Stimulated activated CD4-positive, alpha-beta T cell treated with anti-CD3 and anti-CD28 coated beads, Interleukin-15, amount 100 ng/mL, for 48 hours (primary cell): ENCODE results near the gene MAN1C1.
"Not testable (repeated sequence)": the region's sequence is repeated elsewhere in the genome, so short reads cannot be mapped to it uniquely, and the experiment has no call there.

Experiments
- DNase-seq, 2 donors: peaks; one replicate each; pipeline ENCODE4 v3.0.0-alpha.2; 2020; ENCODE audit warnings: low read depth in 2 of 2

Gene MAN1C1

GRCh38 chr1:25680701-25681100 is 64.1 kb downstream of the MAN1C1 start:
- no peak for DNase-seq

- DNase-seq = no peak
Measured at GRCh38 chr1:25682059-25682601, 65.5 kb downstream of the MAN1C1 start.

GRCh38 chr1:25683177-25683576 is 66.6 kb downstream of the MAN1C1 start:
- DNase-seq = no peak

GRCh38 chr1:25683731-25684130 is 67.1 kb downstream of the MAN1C1 start:
- DNase-seq = no peak

- no peak for DNase-seq
Measured at GRCh38 chr1:25684216-25684965, 67.8 kb downstream of the MAN1C1 start.

- DNase-seq = no peak
Measured at GRCh38 chr1:25685211-25685750, 68.7 kb downstream of the MAN1C1 start.

GRCh38 chr1:25685938-25686665 is 69.5 kb downstream of the MAN1C1 start:
- no peak for DNase-seq

GRCh38 chr1:25687221-25688017 is 70.8 kb downstream of the MAN1C1 start:
- no peak for DNase-seq

- no peak for DNase-seq
Measured at GRCh38 chr1:25688390-25689119, 72.0 kb downstream of the MAN1C1 start.

GRCh38 chr1:25689686-25690381 is 73.2 kb downstream of the MAN1C1 start:
- no peak for DNase-seq

GRCh38 chr1:25690396-25690956 is 73.9 kb downstream of the MAN1C1 start:
- DNase-seq = no peak

- DNase-seq = no peak
Measured at GRCh38 chr1:25691211-25691610, 74.6 kb downstream of the MAN1C1 start.

GRCh38 chr1:25692560-25692959 is 76.0 kb downstream of the MAN1C1 start:
- DNase-seq = no peak

- no peak for DNase-seq
Measured at GRCh38 chr1:25694167-25695007, 77.8 kb downstream of the MAN1C1 start.

GRCh38 chr1:25695090-25695770 is 78.6 kb downstream of the MAN1C1 start:
- no peak for DNase-seq

- DNase-seq = no peak
Measured at GRCh38 chr1:25695771-25696311, 79.2 kb downstream of the MAN1C1 start.

- not testable (repeated sequence) for DNase-seq
Measured at GRCh38 chr1:25696643-25697042, 80.1 kb downstream of the MAN1C1 start.

- DNase-seq = no peak
Measured at GRCh38 chr1:25697435-25698217, 81.0 kb downstream of the MAN1C1 start.
